Measurements from ENCODE around the gene ITPKB.

The ITPKB gene

GRCh38 chr1:226708342-226708780, 30.7 kb downstream of the ITPKB start:
- H3K4me3 ChIP-seq (ENCODE audit: low read depth, low read length): no peak overlapping the region

GRCh38 chr1:226706684-226707083, 32.4 kb downstream of the ITPKB start:
- H3K4me3 ChIP-seq (ENCODE audit: low read depth, low read length): no peak overlapping the region

GRCh38 chr1:226704169-226704937, 34.7 kb downstream of the ITPKB start:
- no peak overlapping the region for H3K4me3 ChIP-seq (ENCODE audit: low read depth, low read length)

DNA sequence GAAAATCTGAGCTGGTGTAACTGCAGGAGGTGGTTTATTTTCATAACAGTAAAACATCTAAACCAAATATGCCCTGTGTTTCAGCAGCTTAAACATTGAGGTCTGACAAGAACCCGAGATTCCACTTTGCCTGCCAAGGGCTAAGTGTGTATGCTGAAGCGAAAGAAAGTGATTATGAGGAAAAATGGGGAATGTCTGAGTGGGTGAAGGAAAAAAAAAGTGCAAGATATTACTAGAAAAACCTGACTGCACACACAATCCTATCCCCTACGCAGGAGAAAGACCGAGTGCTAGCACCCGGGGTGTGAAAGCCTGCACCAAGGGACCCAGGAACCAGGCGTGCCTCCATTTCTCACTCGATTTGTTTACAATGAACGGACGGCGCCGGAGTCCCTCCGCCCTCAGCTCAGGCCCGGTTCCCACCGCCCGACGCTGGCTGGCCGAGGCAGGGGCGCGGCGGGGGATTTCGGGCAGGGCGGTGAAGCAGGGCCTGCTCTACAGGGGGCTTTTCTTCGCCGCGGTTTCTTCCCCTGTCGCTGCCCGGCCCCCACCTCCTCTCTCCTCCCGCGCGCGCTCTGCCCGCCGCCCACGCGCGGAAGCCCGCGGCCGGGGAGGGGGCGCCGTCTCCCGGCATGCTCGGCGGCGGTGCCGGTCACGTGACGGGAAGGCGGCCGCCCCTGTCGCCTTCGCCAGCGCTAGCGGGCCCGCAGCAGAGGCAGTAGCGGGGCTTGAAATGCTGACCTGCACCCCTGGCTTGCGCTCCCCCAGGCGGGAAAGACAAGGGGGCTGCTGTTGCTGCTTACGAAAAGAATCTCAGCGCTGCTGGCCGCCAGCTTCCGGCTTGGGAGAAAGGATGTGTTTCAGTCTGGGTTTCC, 35.9 kb downstream of the ITPKB start:
- H3K4me3 ChIP-seq (ENCODE audit: low read depth, low read length): peak overlapping the region; percentile 58

DNA sequence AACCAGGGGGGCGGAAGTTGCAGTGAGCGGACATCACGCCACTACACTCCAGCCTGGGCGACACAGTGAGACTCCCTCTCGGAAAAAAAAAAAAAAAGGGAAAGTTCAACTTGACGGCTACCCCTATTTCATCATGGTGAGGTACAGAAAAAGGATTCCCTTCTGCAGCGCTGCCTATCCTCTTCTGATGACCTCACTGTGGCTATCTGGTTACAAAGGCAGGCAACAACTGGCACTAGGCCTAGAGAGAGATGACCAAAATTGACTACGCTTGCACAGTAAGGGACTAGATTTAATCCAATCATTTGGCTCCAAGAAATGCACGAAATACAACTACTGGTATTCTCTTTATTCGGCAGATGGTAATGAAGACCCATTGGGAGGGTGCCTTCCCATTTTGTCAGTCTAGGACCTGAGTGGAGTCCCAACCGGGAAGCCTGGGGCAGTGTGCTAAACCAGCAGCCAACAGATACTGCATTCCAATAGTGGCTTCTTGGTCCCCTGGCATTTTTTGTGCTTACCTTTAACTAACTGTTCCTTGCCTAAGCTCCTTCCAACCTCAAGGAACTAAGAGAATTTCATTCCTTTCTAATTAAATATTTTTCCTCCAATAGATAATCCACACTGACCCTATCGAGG, 36.6 kb downstream of the ITPKB start:
- H3K4me3 ChIP-seq (ENCODE audit: low read depth, low read length): no peak overlapping the region

GRCh38 chr1:226700861-226701260, 38.2 kb downstream of the ITPKB start:
- H3K4me3 ChIP-seq (ENCODE audit: low read depth, low read length): no peak overlapping the region

GRCh38 chr1:226699166-226699565, 39.9 kb downstream of the ITPKB start:
- H3K4me3 ChIP-seq (ENCODE audit: low read depth, low read length): no peak overlapping the region

DNA sequence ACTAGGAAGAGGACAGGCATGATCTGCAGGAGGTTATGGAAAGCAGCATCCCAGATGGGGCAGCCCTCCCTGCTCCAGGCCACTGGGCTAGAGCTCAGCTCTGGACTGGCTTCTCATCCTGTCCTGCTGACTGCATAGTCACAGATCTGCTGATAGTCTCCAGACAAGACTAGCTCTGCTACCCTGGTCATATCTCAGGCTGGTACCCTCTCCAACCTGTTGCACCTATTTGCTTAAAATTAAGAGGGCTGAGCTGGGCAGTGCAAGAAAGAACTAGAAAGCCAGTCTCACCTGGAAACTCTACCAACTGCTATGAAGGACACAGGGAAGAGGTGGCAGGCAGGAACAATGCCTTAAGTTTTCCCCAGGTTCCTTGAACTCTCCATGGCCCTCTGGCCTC, 40.4 kb downstream of the ITPKB start:
- no peak overlapping the region for H3K4me3 ChIP-seq (ENCODE audit: low read depth, low read length)

- no peak overlapping the region for H3K4me3 ChIP-seq (ENCODE audit: low read depth, low read length)
Measured at GRCh38 chr1:226697929-226698544, 41.0 kb downstream of the ITPKB start.

DNA sequence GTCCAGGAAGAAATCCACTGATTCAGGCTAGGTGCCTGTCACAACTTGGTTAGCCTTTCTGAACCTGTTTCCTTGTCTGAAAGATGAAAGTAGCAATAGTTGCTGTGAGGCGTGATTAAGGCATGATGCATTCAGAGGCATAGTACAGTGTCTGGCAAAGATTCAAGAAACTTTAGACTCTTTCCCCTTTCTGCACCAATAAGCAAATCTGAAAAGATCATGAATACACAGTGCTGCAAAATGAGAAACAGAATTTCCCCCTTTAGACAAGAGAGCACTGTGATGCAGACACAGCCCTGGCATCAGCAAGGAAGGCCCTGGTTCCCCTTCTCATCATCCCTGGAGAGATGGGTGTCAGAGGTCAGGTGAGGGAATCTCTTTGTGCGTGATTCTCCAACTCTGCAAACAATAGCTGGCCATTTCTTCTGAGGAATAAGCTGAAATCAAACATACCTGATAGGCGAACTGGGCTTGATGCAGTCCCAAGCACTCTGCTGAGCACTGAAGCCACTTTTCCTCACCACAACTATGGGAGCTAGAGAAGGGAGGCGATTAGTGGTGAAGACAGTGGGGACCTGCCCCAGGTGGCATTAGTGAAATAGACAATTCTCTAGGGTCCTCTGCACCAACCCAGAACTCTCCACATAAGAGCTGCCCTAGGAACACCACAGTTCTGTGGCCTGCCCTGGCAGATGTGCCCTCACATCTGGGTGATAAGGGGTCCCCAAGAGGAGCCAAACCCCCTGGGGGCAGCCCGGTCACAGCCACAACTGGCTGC, 41.7 kb downstream of the ITPKB start:
- H3K4me3 ChIP-seq (ENCODE audit: low read depth, low read length): no peak overlapping the region

DNA sequence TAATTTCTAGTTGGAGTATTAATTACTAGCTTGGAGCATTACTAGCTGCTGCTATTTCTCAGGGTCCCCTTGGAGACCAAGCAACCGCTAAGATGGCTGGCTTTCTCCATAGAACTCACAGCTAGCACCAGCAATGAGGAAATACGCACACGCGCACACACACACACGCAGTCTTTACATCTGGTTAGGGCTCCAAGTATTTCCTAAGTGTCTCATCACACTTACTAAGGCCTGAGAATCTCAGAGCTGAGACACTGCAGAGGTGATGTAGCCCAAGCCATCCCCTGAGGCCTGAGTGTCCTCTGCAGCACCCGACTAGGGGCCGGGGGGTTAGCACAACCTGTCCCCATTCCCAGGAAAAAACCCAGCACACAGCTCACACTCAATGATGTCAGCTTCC, 42.5 kb downstream of the ITPKB start:
- H3K4me3 ChIP-seq (ENCODE audit: low read depth, low read length): no peak overlapping the region

DNA sequence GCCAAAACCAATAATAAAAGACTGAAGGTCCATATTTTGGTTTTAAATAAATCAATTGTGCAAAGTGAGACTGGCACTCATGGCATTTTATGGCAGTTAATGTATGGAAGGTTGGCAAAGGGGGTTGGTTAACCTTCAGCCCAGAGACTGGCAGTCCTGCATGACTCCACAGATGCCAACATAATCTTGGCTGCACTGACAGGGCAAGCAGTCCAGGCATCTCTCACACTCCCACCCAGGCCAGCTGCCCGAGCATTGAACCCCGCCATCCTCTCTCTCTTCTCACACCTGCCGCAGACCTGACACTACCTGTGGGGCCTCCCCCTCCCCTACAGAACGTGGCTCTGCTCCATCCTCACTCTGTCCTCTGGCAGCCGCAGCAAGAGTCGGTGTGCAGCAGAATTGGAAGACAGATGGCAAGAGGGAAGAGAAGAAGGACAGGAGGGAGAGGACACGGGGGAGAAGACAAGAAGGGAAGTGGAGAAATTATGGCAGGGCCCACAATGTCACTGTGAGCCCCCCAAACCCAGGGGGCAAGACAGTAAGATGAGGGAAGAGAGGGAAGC, 43.7 kb downstream of the ITPKB start:
- no peak overlapping the region for H3K4me3 ChIP-seq (ENCODE audit: low read depth, low read length)

DNA sequence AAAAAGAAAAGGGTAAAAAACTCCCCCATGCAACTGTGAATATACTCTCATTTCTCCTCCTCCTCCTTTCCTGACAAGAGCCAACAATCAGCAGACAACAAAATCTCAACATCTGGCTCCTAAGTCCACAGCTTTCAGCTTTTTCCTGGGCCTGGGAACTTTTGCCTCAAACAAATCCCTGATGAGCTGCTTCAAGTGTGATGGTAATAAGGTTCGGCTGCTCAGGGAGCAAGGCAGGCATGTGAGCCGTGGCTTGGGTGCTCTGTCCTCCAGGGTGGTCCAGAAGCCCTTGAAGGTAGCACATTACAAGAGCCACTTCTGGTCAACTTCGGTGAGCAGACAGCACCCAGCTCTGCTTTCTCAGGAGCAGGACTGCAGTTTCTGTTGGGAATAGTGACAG, 46.3 kb downstream of the ITPKB start:
- no peak overlapping the region for H3K4me3 ChIP-seq (ENCODE audit: low read depth, low read length)

- H3K4me3 ChIP-seq (ENCODE audit: low read depth, low read length): no peak overlapping the region
Measured at GRCh38 chr1:226692051-226692792, 46.9 kb downstream of the ITPKB start.

DNA sequence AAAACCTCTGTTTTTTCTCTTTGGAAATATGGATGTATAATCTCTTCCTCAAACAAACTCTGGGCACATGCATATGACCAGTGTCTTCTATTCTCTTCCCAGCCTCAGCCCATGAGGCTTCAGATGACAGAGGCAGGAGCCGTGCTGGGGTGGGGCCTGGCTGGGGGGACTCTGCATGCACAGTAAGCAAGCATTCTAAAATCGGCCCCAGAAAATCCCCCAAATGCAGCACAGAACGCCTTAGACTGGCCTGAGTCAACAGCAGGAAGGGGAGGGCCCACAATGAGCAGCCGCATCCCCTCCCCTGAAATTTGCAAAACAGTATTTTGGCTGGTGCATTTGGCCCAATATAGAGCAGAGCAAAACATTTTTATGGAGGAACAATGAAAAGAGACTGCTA, 47.8 kb downstream of the ITPKB start:
- no peak overlapping the region for H3K4me3 ChIP-seq (ENCODE audit: low read depth, low read length)

- H3K4me3 ChIP-seq (ENCODE audit: low read depth, low read length): no peak overlapping the region
Measured at GRCh38 chr1:226690460-226690982, 48.6 kb downstream of the ITPKB start.

GRCh38 chr1:226688808-226689207, 50.3 kb downstream of the ITPKB start:
- no peak overlapping the region for H3K4me3 ChIP-seq (ENCODE audit: low read depth, low read length)

- no peak overlapping the region for H3K4me3 ChIP-seq (ENCODE audit: low read depth, low read length)
Measured at GRCh38 chr1:226688056-226688748, 50.9 kb downstream of the ITPKB start.

DNA sequence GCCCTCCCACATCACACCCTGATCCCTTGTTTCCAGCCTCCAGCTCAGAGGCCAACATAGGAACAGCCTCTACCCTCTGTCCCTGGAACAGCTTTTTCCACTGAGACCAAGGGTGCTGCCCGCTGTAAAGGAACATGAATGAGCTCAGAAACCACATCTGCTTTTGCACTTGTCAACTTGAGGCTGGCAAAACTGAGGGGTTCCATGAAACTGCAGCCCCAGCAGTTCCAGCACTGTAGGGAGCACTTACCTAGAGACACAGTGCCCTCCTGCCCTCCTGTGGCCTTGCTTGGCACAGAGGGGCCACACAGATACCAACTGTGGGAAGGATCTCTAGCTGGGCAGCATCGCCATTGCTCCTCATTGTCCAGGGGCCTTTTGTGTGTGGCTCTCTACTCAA, 51.7 kb downstream of the ITPKB start:
- H3K4me3 ChIP-seq (ENCODE audit: low read depth, low read length): no peak overlapping the region
